ENCODE results near the gene PROSER3. TPM values are rescaled to one million over a fixed set of nuclear protein-coding genes. Genes with fewer than 3 reads are reported as not detected.
A peak's percentile ranks its signal among the peaks of the same experiment; 100 is the strongest.

PROSER3 gene
- total and polyA plus RNA-seq, 9 of the 15 experiments (the other 6 are each of a cell fraction or from before 2014, with no cell fraction given) = 1.0 to 39.5 (median 5.1) TPM

- TF ChIP-seq BCLAF1 (IDR thresholded peaks at IDR 0.05; ENCODE audit: borderline replicate concordance in 1 of 2, control insufficient read depth in 1 of 2, low read depth in 2 of 2, low read length in 1 of 2) = 0 out of 4 replicates have a peak, but pooled peaks of 1 of the 2 experiments have one; percentile 42
- 0 out of 2 replicates have a peak, but pooled peaks have one; percentile 36 for TF ChIP-seq ARID1B (IDR thresholded peaks at IDR 0.05)
- TF ChIP-seq MTA2 (IDR thresholded peaks at IDR 0.05; ENCODE audit: low read depth) = no peak
- no peak for TF ChIP-seq FOXJ3 (CRISPR knock-in tag; IDR thresholded peaks at IDR 0.05)
- TF ChIP-seq ZNF134 (CRISPR knock-in tag; conservative IDR thresholded peaks at IDR 0.05) = no peak; the same call in 1 of the 2 replicates
- TF ChIP-seq EP400 (IDR thresholded peaks at IDR 0.05) = peak; percentile 73
- no peak for TF ChIP-seq CHAMP1 (IDR thresholded peaks at IDR 0.05)
- no peak for TF ChIP-seq ZNF444 (CRISPR knock-in tag; IDR thresholded peaks at IDR 0.05)
- TF ChIP-seq SNAPC5 (CRISPR knock-in tag; IDR thresholded peaks at IDR 0.05) = no peak
- TF ChIP-seq ZNF764 (CRISPR knock-in tag; IDR thresholded peaks at IDR 0.05; ENCODE audit: low read depth) = no peak
- no peak for TF ChIP-seq COPS2 (conservative IDR thresholded peaks at IDR 0.05)
- TF ChIP-seq, protein P1, sequence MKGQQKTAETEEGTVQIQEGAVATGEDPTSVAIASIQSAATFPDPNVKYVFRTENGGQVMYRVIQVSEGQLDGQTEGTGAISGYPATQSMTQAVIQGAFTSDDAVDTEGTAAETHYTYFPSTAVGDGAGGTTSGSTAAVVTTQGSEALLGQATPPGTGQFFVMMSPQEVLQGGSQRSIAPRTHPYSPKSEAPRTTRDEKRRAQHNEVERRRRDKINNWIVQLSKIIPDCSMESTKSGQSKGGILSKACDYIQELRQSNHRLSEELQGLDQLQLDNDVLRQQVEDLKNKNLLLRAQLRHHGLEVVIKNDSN (CRISPR knock-in tag; IDR thresholded peaks at IDR 0.05) = no peak
- TF ChIP-seq, protein P2, sequence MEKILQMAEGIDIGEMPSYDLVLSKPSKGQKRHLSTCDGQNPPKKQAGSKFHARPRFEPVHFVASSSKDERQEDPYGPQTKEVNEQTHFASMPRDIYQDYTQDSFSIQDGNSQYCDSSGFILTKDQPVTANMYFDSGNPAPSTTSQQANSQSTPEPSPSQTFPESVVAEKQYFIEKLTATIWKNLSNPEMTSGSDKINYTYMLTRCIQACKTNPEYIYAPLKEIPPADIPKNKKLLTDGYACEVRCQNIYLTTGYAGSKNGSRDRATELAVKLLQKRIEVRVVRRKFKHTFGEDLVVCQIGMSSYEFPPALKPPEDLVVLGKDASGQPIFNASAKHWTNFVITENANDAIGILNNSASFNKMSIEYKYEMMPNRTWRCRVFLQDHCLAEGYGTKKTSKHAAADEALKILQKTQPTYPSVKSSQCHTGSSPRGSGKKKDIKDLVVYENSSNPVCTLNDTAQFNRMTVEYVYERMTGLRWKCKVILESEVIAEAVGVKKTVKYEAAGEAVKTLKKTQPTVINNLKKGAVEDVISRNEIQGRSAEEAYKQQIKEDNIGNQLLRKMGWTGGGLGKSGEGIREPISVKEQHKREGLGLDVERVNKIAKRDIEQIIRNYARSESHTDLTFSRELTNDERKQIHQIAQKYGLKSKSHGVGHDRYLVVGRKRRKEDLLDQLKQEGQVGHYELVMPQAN (IDR thresholded peaks at IDR 0.05; ENCODE audit: borderline replicate concordance) = peak; percentile 88
- no peak for TF ChIP-seq NFXL1 (CRISPR knock-in tag; IDR thresholded peaks at IDR 0.05)
- TF ChIP-seq MAFG (tag; conservative IDR thresholded peaks at IDR 0.05) = no peak
- no peak for TF ChIP-seq ZNF316 (IDR thresholded peaks at IDR 0.05)
- no peak for TF ChIP-seq ZSCAN32 (CRISPR knock-in tag; IDR thresholded peaks at IDR 0.05)
- TF ChIP-seq FOXJ2 (tag; IDR thresholded peaks at IDR 0.05) = peak; percentile 77
Observed at GRCh38 chr19:35716801-35717664, 40.9 kb upstream of the PROSER3 start (continued).

All from K562 (cell line).